Cardiac septum (tissue), 1 donor: ENCODE results near the gene CD300E. TPM values are rescaled to one million over a fixed set of nuclear protein-coding genes. Genes with fewer than 3 reads are reported as not detected.

Experiments used
- DNase-seq: peaks from one replicate; pipeline ENCODE4 v3.0.0-alpha.2; 2020; ENCODE audit warnings: low spot score
- intact Hi-C: fragments of 100-400 bp; cut with DNase I; formaldehyde crosslinking; loops from one replicate; pipeline ENCODE4 v1.14.0; 2022
- long read RNA-seq: library from polyadenylated mRNA; unstranded; transcript quantifications from one replicate; pipeline ENCODE4 v2.0.0, GENCODE V29; 2021
- total RNA-seq: library from RNA; stranded (reverse); fragmentation: NEBNext Ultra II Directional; extraction: Animal tissue kit (Norgen Biotek cat#: 25700); gene quantifications from one replicate; pipeline ENCODE4 v1.2.1, GENCODE V29; 2021
- donor health status: DM: no; HTN: no; CAD: no.

CD300E gene
- 0.67 TPM for total RNA-seq
- long read RNA-seq, result 0 reads

- DNase-seq, result no peak
- intact Hi-C loops, result no loop called here
These were observed at the start of gene CD300E for GRCh38 chr17:74623693-74624093. Gene CD300E (minus strand): TSS chr17:74623738. CDS start chr17:74623621, 117 bp downstream.

GRCh38 chr17:74671031-74671771, 47.7 kb upstream of the CD300E start:
- intact Hi-C loops, result no loop called here
- peak; percentile 88 for DNase-seq

- no peak for DNase-seq
- intact Hi-C loops, result no loop called here
These were observed 46.8 kb upstream of the CD300E start for GRCh38 chr17:74670329-74670728.

GRCh38 chr17:74663561-74663960, 40.0 kb upstream of the CD300E start:
- no peak for DNase-seq
- intact Hi-C loops, result no loop called here

GRCh38 chr17:74659889-74660288, 36.4 kb upstream of the CD300E start:
- no peak for DNase-seq
- intact Hi-C loops, result loop anchor here (5.0 kb wide), 1 partner anchor 77 kb away; the partner anchor contains the start of gene RAB37

GRCh38 chr17:74658620-74659019, 35.1 kb upstream of the CD300E start:
- DNase-seq, result no peak
- intact Hi-C loops, result loop anchor here (5.0 kb wide), 1 partner anchor 79 kb away; the partner anchor contains the start of gene RAB37

- intact Hi-C loops, result loop anchor here (5.0 kb wide), 1 partner anchor 83 kb away; the partner anchor contains the start of gene RAB37
These were observed 31.2 kb upstream of the CD300E start for GRCh38 chr17:74654742-74655141.

GRCh38 chr17:74652020-74652419, 28.5 kb upstream of the CD300E start:
- no peak for DNase-seq
- intact Hi-C loops, result no loop called here

More at GRCh38 chr17:74654742-74655141, 31.2 kb upstream of the CD300E start:
- DNase-seq, result no peak

GRCh38 chr17:74649909-74650308, 26.4 kb upstream of the CD300E start:
- intact Hi-C loops, result no loop called here
- DNase-seq, result no peak

- DNase-seq, result no peak
- intact Hi-C loops, result no loop called here
These were observed 24.5 kb upstream of the CD300E start for GRCh38 chr17:74647871-74648672.

- intact Hi-C loops, result no loop called here
- DNase-seq, result no peak
These were observed 22.7 kb upstream of the CD300E start for GRCh38 chr17:74646231-74646630.

GRCh38 chr17:74645010-74645409, 21.5 kb upstream of the CD300E start:
- DNase-seq, result no peak
- intact Hi-C loops, result no loop called here

GRCh38 chr17:74644419-74644818, 20.9 kb upstream of the CD300E start:
- DNase-seq, result no peak
- intact Hi-C loops, result no loop called here

GRCh38 chr17:74643826-74644225, 20.3 kb upstream of the CD300E start:
- intact Hi-C loops, result no loop called here
- no peak for DNase-seq

GRCh38 chr17:74642995-74643394, 19.5 kb upstream of the CD300E start:
- DNase-seq, result no peak
- intact Hi-C loops, result no loop called here

GRCh38 chr17:74642556-74642955, 19.0 kb upstream of the CD300E start:
- DNase-seq, result no peak
- intact Hi-C loops, result no loop called here

- intact Hi-C loops, result no loop called here
- DNase-seq, result no peak
These were observed 18.4 kb upstream of the CD300E start for GRCh38 chr17:74641958-74642298.

GRCh38 chr17:74641224-74641957, 17.9 kb upstream of the CD300E start:
- no peak for DNase-seq
- intact Hi-C loops, result no loop called here

GRCh38 chr17:74639704-74640151, 16.2 kb upstream of the CD300E start:
- intact Hi-C loops, result no loop called here
- DNase-seq, result no peak

- no peak for DNase-seq
- intact Hi-C loops, result no loop called here
These were observed 14.4 kb upstream of the CD300E start for GRCh38 chr17:74637926-74638325.
